Nephron progenitor cell (in vitro differentiated cells): ENCODE measurements around the gene ZNF556.
A peak's percentile ranks its signal among the peaks of the same experiment; 100 is the strongest.

Experiments used
- DNase-seq: peaks from one replicate; pipeline ENCODE4 v3.0.0; 2021
- H3K27ac Mint-ChIP-seq: 2 replicates; pipeline ENCODE4 v1.8.0; 2021; ENCODE audit warnings: mild to moderate bottlenecking, moderate library complexity, mixed read lengths
- H3K27me3 Mint-ChIP-seq: 2 replicates; pipeline ENCODE4 v1.8.0; 2021; ENCODE audit warnings: mild to moderate bottlenecking, low read depth, mixed read lengths; ENCODE audit not compliant: poor library complexity
- H3K36me3 Mint-ChIP-seq: 2 replicates; pipeline ENCODE4 v1.8.0; 2021; ENCODE audit warnings: low read depth, mixed read lengths
- H3K4me1 Mint-ChIP-seq: 2 replicates; pipeline ENCODE4 v1.8.0; 2021; ENCODE audit warnings: mixed read lengths
- H3K4me3 Mint-ChIP-seq: 2 replicates; pipeline ENCODE4 v1.8.0; 2021; ENCODE audit warnings: mild to moderate bottlenecking, moderate library complexity, mixed read lengths
- H3K9me3 Mint-ChIP-seq: 2 replicates; pipeline ENCODE4 v1.8.0; 2021; ENCODE audit warnings: mild to moderate bottlenecking, moderate library complexity, mixed read lengths
- TF ChIP-seq, protein P1 (sequence below): fragments of 200-600 bp; sonication (generic); IDR thresholded peaks from 2 replicates; pipeline ENCODE4 v1.5.0; 2021; ENCODE audit warnings: antibody characterized with exemption

ZNF556 gene

DNA sequence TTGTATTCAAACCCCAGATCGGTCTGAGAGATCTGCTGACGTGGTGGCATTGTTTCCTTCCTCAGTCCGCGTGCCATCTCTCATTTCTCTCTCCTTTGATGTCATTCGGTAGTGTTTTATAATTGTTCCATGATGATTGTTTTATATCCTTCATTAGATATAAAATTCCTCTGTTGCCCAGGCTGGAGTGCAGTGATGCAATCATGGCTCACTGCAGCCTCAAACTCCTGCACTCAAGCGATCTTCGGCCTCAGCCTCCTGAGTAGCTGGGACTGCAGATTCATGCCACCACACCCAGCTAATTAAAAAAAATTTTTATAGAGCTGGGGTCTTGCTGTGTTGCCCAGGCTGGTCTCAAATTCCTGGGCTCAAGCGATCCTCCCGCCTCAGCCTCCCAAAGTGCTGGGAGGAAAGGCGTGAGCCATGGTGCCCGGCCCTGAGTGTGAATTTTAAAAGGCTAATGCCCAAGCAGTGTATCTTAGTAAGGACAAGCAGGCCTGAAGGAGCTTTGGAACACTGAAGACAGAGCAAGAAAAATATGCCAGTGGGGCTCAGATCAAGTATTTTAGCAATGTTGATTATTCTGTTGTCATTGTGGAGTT, 38.9 kb downstream of the ZNF556 start:
- TF ChIP-seq, protein P1, sequence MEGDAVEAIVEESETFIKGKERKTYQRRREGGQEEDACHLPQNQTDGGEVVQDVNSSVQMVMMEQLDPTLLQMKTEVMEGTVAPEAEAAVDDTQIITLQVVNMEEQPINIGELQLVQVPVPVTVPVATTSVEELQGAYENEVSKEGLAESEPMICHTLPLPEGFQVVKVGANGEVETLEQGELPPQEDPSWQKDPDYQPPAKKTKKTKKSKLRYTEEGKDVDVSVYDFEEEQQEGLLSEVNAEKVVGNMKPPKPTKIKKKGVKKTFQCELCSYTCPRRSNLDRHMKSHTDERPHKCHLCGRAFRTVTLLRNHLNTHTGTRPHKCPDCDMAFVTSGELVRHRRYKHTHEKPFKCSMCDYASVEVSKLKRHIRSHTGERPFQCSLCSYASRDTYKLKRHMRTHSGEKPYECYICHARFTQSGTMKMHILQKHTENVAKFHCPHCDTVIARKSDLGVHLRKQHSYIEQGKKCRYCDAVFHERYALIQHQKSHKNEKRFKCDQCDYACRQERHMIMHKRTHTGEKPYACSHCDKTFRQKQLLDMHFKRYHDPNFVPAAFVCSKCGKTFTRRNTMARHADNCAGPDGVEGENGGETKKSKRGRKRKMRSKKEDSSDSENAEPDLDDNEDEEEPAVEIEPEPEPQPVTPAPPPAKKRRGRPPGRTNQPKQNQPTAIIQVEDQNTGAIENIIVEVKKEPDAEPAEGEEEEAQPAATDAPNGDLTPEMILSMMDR, result no peak
- Mint-ChIP-seq H3K4me1 (peaks cover 8% of the 10 kb centered on the region), H3K4me3 (no peak overlapping the region), H3K36me3 (peaks cover 30% of the 10 kb centered on the region), H3K27ac (peak overlapping the region; percentile 25), H3K9me3 (peaks cover 27% of the 10 kb centered on the region), H3K27me3 (peaks cover 6% of the 10 kb centered on the region)
- DNase-seq, result no peak

DNA sequence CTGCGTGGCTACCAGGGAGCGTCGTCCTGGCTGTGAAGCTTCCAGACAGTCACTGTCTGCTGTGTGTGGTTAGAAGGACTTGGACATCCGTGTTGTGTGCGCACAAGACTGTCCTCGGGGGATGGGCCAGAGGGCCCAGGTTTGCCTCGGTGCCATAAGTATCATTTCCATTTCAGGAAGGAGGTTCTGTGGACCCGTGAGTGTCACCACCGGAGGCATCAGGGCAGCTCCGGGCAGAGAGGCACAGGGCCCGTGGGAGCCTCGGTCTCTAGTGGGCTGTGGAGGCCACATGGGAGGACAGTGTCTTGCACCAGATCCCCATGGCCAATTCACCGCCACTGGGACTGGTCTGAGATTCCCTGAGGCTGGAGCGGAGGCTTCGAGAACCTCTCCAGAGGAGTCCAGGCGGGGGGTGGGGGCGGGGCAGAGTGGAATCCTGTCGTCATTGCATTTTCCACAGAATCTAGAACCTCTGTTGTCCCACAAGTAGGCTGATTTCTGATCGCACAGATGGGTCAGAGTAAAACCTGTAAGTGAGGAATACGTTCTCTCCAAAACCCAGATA, 39.6 kb downstream of the ZNF556 start:
- H3K4me1 Mint-ChIP-seq, result peaks cover 5% of the 10 kb centered on the region
- H3K27me3 Mint-ChIP-seq, result peaks cover 4% of the 10 kb centered on the region
- TF ChIP-seq, protein P1, result no peak
- no peak overlapping the region for H3K27ac Mint-ChIP-seq
- H3K4me3 Mint-ChIP-seq, result no peak overlapping the region
- H3K36me3 Mint-ChIP-seq, result peaks cover 34% of the 10 kb centered on the region
- peaks cover 34% of the 10 kb centered on the region for H3K9me3 Mint-ChIP-seq
- DNase-seq, result no peak

DNA sequence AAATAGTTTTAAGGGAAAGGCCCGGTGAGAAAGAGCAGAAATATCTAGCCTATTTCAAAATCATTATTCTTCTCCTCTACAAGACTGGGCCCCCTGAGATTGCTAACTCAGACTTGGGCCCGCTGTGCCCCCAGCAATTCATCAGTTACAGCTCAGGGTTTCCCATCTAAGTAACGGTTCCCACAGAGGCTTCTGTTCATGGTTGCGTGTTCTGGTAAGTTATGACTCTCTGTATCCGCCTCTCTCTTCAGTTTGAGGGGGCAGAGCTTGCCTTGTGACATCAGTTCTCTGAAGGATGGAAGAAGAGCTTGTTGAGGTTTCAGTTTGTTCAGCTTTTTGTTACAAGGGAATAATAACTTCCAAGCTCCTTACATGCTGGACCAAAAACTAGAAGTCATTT, 45.2 kb downstream of the ZNF556 start:
- H3K4me3 Mint-ChIP-seq, result no peak overlapping the region
- peaks cover 79% of the 10 kb centered on the region for H3K36me3 Mint-ChIP-seq
- TF ChIP-seq, protein P1, result no peak
- no peaks in the 10 kb centered on the region for H3K27me3 Mint-ChIP-seq
- peaks cover 81% of the 10 kb centered on the region for H3K9me3 Mint-ChIP-seq
- no peak overlapping the region for H3K27ac Mint-ChIP-seq
- no peak for DNase-seq
- no peaks in the 10 kb centered on the region for H3K4me1 Mint-ChIP-seq

DNA sequence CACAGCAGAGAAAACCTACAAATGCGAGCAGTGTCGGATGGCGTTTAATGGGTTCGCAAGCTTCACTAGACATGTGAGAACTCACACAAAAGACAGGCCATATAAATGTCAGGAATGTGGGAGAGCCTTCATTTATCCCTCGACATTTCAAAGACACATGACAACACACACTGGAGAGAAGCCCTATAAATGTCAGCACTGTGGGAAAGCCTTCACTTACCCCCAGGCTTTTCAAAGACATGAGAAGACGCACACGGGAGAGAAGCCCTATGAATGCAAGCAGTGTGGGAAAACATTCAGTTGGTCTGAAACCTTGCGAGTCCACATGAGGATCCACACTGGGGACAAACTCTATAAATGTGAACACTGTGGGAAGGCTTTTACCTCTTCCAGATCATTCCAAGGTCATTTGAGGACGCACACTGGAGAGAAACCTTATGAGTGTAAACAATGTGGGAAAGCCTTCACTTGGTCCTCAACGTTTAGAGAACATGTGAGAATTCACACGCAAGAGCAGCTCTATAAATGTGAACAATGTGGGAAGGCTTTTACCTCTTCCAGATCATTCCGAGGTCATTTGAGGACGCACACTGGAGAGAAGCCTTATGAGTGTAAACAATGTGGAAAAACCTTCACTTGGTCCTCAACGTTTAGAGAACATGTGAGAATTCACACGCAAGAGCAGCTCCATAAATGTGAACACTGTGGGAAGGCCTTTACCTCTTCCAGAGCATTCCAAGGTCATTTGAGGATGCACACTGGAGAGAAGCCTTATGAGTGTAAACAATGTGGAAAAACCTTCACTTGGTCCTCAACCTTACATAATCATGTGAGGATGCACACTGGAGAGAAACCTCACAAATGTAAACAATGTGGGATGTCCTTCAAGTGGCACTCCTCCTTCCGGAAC, 50.4 kb downstream of the ZNF556 start:
- H3K36me3 Mint-ChIP-seq, result peaks cover 73% of the 10 kb centered on the region
- TF ChIP-seq, protein P1, result no peak
- H3K9me3 Mint-ChIP-seq, result peaks cover 73% of the 10 kb centered on the region
- H3K4me1 Mint-ChIP-seq, result no peaks in the 10 kb centered on the region
- no peak overlapping the region for H3K4me3 Mint-ChIP-seq
- H3K27me3 Mint-ChIP-seq, result peaks cover 5% of the 10 kb centered on the region
- H3K27ac Mint-ChIP-seq, result no peak overlapping the region
- DNase-seq, result no peak

DNA sequence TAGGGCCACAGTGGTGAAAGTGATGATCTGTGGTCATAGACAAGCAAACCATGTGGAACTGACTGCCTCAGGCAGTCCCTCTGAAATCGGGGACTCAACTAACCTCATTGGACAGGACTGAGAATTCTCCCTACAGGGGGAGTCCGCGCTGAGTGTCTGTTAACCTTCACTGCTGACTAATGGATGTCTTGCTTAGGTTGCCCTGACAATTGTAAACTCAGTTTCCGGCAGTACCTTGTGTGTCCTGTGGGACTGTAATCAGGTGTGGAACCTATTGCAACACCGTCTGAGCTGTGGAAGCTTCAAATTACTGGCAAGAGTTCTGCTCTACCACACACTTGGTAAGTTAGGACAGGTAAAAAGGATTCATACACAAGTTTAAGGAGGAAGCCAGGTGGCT, 55.9 kb downstream of the ZNF556 start:
- no peak overlapping the region for H3K4me3 Mint-ChIP-seq
- H3K27me3 Mint-ChIP-seq, result peaks cover 2% of the 10 kb centered on the region
- TF ChIP-seq, protein P1, result no peak
- H3K4me1 Mint-ChIP-seq, result no peaks in the 10 kb centered on the region
- DNase-seq, result no peak
- no peak overlapping the region for H3K27ac Mint-ChIP-seq
- H3K9me3 Mint-ChIP-seq, result peaks cover 38% of the 10 kb centered on the region
- H3K36me3 Mint-ChIP-seq, result peaks cover 39% of the 10 kb centered on the region
